Effector memory CD8-positive, alpha-beta T cell (primary cell): ENCODE data around the gene DNAH9.

Source experiments
- ATAC-seq: fragments of 150-1000 bp; cut with Tn5 transposase; replicated peaks from 2 replicates; pipeline ENCODE4 v1.10.0; 2021; ENCODE audit warnings: mild to moderate bottlenecking, moderate library complexity
- DNase-seq, 3 experiments: peaks; one replicate each; pipeline ENCODE4 v3.0.0; 2021
- H3K27ac Mint-ChIP-seq, 2 donors: one replicate each; pipeline ENCODE4 v1.8.0; 2022; ENCODE audit warnings: mild to moderate bottlenecking in 2 of 2, mixed read lengths in 2 of 2, moderate library complexity in 2 of 2
- H3K27me3 Mint-ChIP-seq, 2 donors: one replicate each; pipeline ENCODE4 v1.8.0; 2022; ENCODE audit warnings: mixed read lengths in 2 of 2
- H3K36me3 Mint-ChIP-seq: one replicate; pipeline ENCODE4 v1.8.0; 2022; ENCODE audit warnings: mild to moderate bottlenecking, moderate library complexity, mixed read lengths; ENCODE audit not compliant: insufficient read depth
- H3K4me1 Mint-ChIP-seq, 2 donors: one replicate each; pipeline ENCODE4 v1.8.0; 2022; ENCODE audit warnings: low read depth in 2 of 2, mixed read lengths in 2 of 2
- H3K4me3 Mint-ChIP-seq, 2 donors: one replicate each; pipeline ENCODE4 v1.8.0; 2022; ENCODE audit warnings: mild to moderate bottlenecking in 2 of 2, mixed read lengths in 2 of 2, moderate library complexity in 2 of 2
- H3K9me3 Mint-ChIP-seq, 2 donors: one replicate each; pipeline ENCODE4 v1.8.0; 2022; ENCODE audit warnings: mixed read lengths in 2 of 2

DNAH9 gene

DNA sequence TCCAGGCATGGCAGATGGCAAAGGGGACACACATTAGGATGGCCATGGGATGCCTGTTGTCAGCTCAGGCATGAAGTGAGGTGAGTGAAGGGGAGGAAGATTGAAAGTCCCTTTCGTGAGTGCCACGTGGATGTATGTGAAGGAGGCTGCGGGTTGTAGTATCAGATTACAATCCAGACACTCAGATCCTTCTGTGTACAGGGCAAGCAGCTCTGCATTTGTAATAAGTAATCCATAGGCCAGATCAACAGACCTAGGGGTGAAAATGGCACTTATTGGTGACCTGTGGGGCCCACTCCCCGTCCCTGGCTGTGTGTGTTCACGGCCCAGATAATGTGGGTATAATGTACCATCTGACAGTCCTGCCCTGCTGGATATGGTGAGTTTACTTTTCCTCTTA lies 159.5 kb downstream of the DNAH9 start:
- Mint-ChIP-seq H3K4me1 (no peaks in the 10 kb centered on the region), H3K36me3 (no peaks in the 10 kb centered on the region), H3K9me3 (peaks cover 0 to 4% of the 10 kb centered on the region in 2 donors)

DNA sequence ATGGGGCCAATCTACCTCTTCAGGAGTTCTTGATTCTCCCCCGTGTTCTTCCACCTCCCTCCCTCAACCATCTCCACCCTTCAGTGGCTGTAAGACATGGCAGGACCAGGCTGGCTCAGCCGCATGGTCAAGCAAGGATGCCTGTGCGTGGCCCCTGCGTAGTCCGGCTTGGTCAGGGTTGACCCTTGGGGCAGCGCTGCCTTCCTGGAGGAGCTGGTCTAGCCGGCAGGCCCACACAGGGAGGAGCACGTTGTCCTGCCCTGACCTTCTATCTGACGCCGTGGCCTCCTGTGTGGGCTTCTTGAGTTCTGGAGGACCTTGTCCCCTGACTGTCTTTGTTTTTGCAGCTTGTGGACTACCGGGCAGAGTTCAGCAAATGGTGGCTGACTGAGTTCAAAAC lies 169.8 kb downstream of the DNAH9 start:
- H3K4me1 Mint-ChIP-seq: no peaks in the 10 kb centered on the region
- no peak overlapping the region for H3K27ac Mint-ChIP-seq
- no peaks in the 10 kb centered on the region for H3K36me3 Mint-ChIP-seq
- no peaks in the 10 kb centered on the region for H3K27me3 Mint-ChIP-seq
- H3K9me3 Mint-ChIP-seq: peaks cover 0 to 3% of the 10 kb centered on the region in 2 donors
- no peak overlapping the region for H3K4me3 Mint-ChIP-seq
- no peak for DNase-seq
- ATAC-seq: no peak

More for the DNA sequence above, 159.5 kb downstream of the DNAH9 start:
- no peak for DNase-seq
- ATAC-seq: no peak
- H3K4me3 Mint-ChIP-seq: no peak overlapping the region
- H3K27ac Mint-ChIP-seq: no peak overlapping the region
- peaks cover 0 to 6% of the 10 kb centered on the region in 2 donors for H3K27me3 Mint-ChIP-seq

DNA sequence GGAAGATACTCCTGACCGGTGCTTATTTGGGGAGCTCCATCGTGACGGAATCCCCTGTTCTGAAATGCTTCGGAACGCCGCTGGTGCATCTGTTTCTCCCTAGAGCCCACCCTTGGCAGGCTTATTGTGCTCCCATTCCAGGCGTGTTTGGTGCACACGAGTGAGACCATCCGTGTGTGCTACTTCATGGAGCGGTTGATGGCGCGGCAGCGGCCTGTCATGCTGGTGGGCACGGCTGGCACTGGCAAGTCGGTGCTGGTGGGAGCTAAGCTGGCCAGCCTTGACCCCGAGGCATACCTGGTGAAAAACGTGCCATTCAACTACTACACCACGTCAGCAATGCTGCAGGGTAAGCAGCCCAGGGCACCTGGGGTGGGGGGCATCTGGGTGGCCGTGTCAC lies 170.7 kb downstream of the DNAH9 start:
- no peaks in the 10 kb centered on the region for H3K4me1 Mint-ChIP-seq
- no peaks in the 10 kb centered on the region for H3K36me3 Mint-ChIP-seq
- peaks cover 0 to 3% of the 10 kb centered on the region in 2 donors for H3K9me3 Mint-ChIP-seq
- DNase-seq (no peak), ATAC-seq (no peak)
- no peak overlapping the region for H3K27ac Mint-ChIP-seq
- H3K4me3 Mint-ChIP-seq: no peak overlapping the region
- no peaks in the 10 kb centered on the region for H3K27me3 Mint-ChIP-seq

DNA sequence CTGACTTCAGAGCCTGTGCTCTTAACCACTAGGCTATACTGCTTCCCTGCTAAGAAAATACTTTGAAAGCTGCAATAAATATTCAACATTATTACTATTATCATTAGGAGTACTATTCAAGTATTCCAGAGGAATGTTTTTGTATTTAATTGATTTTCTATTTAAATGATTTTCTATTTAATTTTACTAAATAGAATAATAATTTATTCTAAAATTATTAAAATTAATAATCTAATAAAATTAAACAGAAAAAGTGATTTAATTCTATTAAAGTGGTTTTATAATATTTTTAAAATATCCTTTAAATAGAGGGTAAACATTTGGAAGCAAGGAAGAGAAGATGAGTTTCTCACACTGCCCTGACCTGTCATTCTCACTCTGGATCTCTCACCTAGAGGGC lies 173.8 kb downstream of the DNAH9 start:
- DNase-seq (no peak), ATAC-seq (no peak)
- H3K4me1 Mint-ChIP-seq: no peaks in the 10 kb centered on the region
- H3K9me3 Mint-ChIP-seq: peaks cover 0 to 6% of the 10 kb centered on the region in 2 donors
- no peaks in the 10 kb centered on the region for H3K36me3 Mint-ChIP-seq
- H3K27ac Mint-ChIP-seq: no peak overlapping the region
- H3K27me3 Mint-ChIP-seq: no peaks in the 10 kb centered on the region
- no peak overlapping the region for H3K4me3 Mint-ChIP-seq

DNA sequence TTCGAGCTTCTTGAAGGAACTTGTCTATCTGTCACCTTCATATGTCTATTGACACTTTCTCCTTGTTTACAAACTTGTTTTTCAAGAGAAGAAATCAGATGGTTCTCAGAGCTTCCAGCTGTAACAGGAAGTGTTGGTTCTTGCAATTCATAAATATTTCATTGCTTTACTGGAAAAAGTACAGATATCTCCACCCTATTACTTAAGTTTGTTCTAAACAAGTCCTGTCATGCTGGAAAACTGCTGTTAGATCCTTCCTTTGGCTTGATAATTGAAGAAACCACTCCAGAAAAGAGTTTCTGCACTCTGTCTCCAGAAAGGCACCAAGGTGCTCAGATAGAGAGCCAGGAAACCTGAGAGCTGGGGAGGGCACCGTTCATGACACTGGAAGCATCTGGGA lies 181.6 kb downstream of the DNAH9 start:
- Mint-ChIP-seq H3K36me3 (no peaks in the 10 kb centered on the region), H3K4me3 (no peak overlapping the region), H3K4me1 (no peaks in the 10 kb centered on the region), H3K27ac (no peak overlapping the region), H3K9me3 (peaks cover 6 to 14% of the 10 kb centered on the region in 2 donors), H3K27me3 (no peaks in the 10 kb centered on the region)
- no peak for DNase-seq
- ATAC-seq: no peak

DNA sequence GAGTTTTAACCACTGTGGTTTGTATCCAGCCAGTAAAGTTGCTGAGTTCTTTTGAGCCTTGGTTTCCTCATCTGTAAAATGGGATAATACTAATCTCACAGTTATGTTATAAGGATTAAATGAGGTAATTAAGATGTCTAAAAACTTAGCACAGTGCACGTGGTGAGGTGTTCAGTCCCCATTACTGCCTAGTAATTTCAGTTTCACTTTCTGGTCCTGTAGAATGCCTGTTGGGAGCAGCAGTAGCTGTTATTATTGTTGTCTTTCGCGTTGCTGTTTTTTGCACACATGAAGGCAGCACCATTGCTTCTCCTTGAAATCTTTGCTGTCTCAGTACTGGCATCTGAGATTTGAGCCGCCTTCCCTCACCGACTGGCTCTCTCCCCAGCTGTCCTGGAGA lies 182.4 kb downstream of the DNAH9 start:
- H3K27ac Mint-ChIP-seq: no peak overlapping the region
- ATAC-seq: no peak
- no peaks in the 10 kb centered on the region for H3K27me3 Mint-ChIP-seq
- no peak for DNase-seq
- H3K9me3 Mint-ChIP-seq: peaks cover 6 to 14% of the 10 kb centered on the region in 2 donors
- H3K36me3 Mint-ChIP-seq: no peaks in the 10 kb centered on the region
- H3K4me3 Mint-ChIP-seq: no peak overlapping the region
- no peaks in the 10 kb centered on the region for H3K4me1 Mint-ChIP-seq

DNA sequence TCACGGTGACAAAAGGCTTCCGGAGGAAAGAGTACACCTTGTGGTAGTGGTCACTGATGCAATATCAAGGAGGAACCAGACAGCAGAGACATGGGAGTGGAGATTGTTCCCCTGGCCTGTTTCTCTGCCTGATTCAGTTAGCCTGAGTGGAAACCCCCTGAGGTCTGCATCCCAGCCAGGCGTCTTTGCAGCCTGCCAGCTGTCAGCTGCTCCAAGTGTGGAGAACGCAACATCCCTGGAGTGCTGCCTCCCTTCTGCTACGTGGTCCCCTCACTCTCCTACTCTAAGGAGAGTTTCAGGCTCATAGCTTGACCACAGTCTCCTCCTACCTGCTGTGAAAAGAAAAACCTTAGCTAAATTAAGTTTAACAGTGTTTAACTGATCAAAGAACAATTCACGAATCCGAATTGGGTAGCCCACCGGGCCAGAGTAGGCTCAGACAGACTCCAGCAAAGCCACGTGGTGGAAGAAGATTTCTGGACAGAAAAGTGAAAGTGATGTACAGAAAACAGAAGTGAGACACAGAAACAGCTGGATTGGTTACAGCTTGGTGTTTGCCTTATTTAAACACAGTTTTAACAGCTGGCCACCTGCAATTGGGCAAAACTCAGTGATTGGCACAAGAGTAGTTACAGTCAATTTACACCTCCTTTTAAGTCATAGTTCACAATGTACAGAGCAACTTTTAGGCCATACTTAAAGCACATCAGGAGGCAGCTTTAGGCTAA lies 188.6 kb downstream of the DNAH9 start:
- Mint-ChIP-seq H3K27ac (no peak overlapping the region), H3K27me3 (no peaks in the 10 kb centered on the region)

DNA sequence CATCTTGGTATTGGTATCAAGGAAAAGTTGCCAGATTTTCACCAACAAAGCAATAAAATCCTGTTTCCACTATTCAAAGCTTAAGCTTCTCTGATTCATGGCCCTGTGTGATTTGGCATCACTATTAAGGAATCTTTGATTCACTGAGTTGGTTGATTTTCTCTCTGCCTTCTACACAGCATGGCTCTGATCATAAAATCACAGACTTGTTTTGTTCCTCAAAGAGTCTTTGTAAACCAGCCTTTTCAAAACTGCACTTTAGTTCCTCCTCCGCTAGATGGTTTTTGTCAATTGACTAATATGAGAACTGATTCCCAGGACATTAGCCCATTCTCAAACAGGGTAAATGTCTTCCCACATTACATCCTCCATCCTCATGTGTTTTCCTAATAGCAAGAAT lies 197.6 kb downstream of the DNAH9 start:
- Mint-ChIP-seq H3K4me3 (no peak overlapping the region), H3K9me3 (peaks cover 0 to 7% of the 10 kb centered on the region in 2 donors)

More for the DNA sequence above, 188.6 kb downstream of the DNAH9 start:
- DNase-seq: no peak
- Mint-ChIP-seq H3K36me3 (no peaks in the 10 kb centered on the region), H3K4me3 (no peak overlapping the region), H3K9me3 (peaks cover 8 to 10% of the 10 kb centered on the region in 2 donors), H3K4me1 (peaks cover 0 to 2% of the 10 kb centered on the region in 2 donors)
- ATAC-seq: no peak

DNA sequence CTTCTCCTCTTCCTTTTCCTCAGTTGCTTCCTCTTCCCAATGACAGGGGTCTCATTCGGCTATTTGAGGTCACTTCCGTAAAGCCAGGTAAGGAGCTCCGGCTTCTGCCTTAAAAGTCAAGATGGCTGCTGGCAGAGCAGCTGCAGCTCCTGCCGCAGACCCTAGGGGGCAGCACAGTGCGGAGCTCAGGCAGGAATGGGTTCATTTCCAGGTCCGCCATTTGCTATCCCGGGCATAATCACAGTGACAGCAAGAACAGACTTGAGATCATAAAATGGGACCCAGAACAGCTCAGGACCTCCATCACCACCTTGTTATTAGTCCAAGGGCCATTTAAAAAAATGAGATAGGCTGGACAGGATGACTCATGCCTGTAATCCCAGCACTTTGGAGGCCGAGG lies 199.5 kb downstream of the DNAH9 start:
- Mint-ChIP-seq H3K4me3 (no peak overlapping the region), H3K27me3 (no peaks in the 10 kb centered on the region), H3K36me3 (no peaks in the 10 kb centered on the region), H3K27ac (no peak overlapping the region), H3K9me3 (no peaks in the 10 kb centered on the region), H3K4me1 (no peaks in the 10 kb centered on the region)
- ATAC-seq (no peak), DNase-seq (no peak)

More for the DNA sequence above, 197.6 kb downstream of the DNAH9 start:
- ATAC-seq (no peak), DNase-seq (no peak)
- Mint-ChIP-seq H3K27me3 (no peaks in the 10 kb centered on the region), H3K4me1 (no peaks in the 10 kb centered on the region), H3K36me3 (no peaks in the 10 kb centered on the region), H3K27ac (no peak overlapping the region)

DNA sequence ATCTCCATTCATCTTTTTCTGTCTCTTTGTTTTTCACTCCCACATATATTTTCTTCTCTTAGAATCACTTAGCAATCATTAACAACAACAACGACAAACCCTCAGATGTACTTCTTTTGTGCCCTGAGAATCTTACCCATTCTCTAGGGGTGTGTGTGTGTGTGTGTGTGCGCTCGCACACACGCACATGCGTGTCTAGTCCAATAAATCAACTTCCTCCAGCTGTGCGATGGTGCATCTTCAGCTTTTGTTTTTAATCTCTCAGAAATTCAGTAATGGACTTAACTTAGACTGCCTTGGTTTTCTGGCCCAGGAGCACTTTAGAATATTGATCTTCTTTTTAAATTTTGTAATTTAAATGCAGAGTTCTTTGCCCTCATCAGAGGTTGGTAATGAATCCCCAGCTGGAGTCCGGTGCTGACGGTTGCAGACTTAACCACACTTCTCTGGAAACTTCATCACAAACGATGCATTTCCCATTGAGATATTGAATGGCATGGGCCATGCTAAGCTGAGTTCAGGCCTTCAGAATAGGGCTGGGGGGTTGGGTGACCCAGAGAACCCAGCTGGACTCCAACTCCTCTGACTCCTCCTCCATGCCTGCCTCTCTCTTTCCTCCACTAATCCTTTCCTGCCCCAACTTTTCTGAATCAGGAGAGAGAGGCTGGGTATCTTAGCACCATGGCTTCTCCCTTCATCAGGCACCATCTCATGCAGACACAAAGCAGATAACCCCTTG lies 205.1 kb downstream of the DNAH9 start:
- ATAC-seq (no peak), DNase-seq (no peak)
- Mint-ChIP-seq H3K27me3 (peaks cover 0 to 10% of the 10 kb centered on the region in 2 donors), H3K27ac (no peak overlapping the region), H3K4me1 (no peaks in the 10 kb centered on the region), H3K36me3 (no peaks in the 10 kb centered on the region), H3K9me3 (peaks cover 0 to 3% of the 10 kb centered on the region in 2 donors), H3K4me3 (no peak overlapping the region)

DNA sequence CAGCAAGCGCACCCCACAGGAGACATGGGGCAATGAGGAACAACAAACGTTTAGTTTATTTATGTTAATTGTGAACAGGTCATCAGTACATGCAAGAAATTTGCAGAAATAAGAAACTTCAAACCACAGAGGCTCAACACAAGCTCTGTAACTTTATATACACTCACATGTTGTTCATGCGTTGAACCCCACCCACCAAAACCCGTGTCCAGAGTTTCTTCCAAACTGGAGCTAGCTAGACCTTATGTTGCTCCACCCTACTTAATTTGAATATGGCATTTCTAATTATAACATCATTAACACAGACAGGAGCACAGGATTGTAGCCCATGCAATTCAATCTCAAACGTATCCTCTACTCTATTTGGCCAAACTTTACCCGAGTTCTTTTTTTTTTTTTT lies 206.9 kb downstream of the DNAH9 start:
- DNase-seq (no peak), ATAC-seq (no peak)
- peaks cover 0 to 10% of the 10 kb centered on the region in 2 donors for H3K27me3 Mint-ChIP-seq
- H3K27ac Mint-ChIP-seq: no peak overlapping the region
- H3K36me3 Mint-ChIP-seq: no peaks in the 10 kb centered on the region
- H3K4me3 Mint-ChIP-seq: no peak overlapping the region
- peaks cover under 1 to 3% of the 10 kb centered on the region in 2 donors for H3K9me3 Mint-ChIP-seq
- no peaks in the 10 kb centered on the region for H3K4me1 Mint-ChIP-seq

DNA sequence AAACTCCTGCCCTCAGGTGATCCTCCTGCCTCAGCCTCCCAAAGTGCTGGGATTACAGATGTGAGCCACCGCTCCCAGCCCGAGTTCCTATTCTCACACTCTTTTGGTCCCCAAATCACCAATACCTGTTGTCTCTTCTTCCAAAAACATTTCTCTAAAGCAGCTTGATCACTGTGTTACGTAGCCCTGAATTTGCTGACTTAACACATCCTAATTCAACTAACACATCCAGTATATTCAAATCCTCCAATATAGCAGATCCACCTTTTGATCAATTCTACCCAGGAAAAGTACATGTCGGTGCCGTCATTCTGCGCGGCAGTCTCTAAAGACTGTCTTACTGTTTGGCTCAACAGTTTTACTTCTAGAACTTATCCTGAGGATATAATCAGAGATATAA lies 207.7 kb downstream of the DNAH9 start:
- DNase-seq: no peak
- H3K4me3 Mint-ChIP-seq: no peak overlapping the region
- no peaks in the 10 kb centered on the region for H3K4me1 Mint-ChIP-seq
- no peaks in the 10 kb centered on the region for H3K36me3 Mint-ChIP-seq
- H3K27ac Mint-ChIP-seq: no peak overlapping the region
- ATAC-seq: no peak
- H3K27me3 Mint-ChIP-seq: peaks cover 0 to 10% of the 10 kb centered on the region in 2 donors
- H3K9me3 Mint-ChIP-seq: peaks cover 7% of the 10 kb centered on the region in 2 donors

DNA sequence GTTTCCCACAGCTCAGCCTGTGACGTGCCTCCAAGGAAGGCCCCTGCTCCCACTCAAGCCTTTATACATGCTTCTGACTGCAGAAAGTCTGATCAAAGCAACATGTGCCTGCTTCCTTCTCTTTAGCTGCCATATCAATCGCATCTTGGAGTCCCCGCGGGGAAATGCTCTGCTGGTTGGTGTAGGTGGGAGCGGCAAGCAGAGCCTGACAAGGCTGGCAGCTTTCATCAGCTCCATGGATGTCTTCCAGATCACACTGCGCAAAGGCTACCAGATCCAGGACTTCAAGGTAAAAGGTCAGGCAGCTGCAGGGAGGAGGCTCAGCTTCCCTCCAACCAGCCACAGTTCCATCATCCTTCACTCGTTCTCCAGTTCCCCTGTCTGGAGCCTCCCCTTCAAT lies 209.3 kb downstream of the DNAH9 start:
- Mint-ChIP-seq H3K36me3 (no peaks in the 10 kb centered on the region), H3K4me1 (no peaks in the 10 kb centered on the region), H3K27ac (no peak overlapping the region), H3K4me3 (no peak overlapping the region), H3K9me3 (peaks cover 7% of the 10 kb centered on the region in 2 donors), H3K27me3 (peaks cover 0 to 10% of the 10 kb centered on the region in 2 donors)
- DNase-seq: no peak
- ATAC-seq: no peak

DNA sequence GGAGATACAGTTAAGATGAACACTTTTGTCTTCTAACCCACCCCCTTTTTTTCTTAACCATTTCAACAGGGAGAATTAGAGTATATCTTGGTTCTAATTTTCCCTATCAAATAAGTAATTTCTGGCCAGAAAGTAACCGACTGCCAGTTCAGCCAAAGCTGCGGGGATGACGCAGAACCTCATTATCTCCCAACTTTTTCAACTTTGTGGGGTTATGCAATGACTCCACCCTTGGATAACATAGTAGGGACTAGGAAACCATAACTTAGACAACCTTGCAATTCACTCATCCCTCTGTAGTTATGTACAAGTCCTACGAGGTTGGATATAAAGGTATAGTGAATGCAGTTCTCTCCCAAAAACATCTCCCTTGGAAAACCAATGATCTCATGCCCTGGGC lies 215.0 kb downstream of the DNAH9 start:
- Mint-ChIP-seq H3K4me1 (no peaks in the 10 kb centered on the region), H3K27me3 (no peaks in the 10 kb centered on the region), H3K4me3 (no peak overlapping the region), H3K36me3 (no peaks in the 10 kb centered on the region), H3K9me3 (peaks cover 7% of the 10 kb centered on the region in 2 donors), H3K27ac (no peak overlapping the region)
- ATAC-seq: no peak
- DNase-seq: no peak
